Measurements from ENCODE around the gene BOK.

BOK gene

DNA sequence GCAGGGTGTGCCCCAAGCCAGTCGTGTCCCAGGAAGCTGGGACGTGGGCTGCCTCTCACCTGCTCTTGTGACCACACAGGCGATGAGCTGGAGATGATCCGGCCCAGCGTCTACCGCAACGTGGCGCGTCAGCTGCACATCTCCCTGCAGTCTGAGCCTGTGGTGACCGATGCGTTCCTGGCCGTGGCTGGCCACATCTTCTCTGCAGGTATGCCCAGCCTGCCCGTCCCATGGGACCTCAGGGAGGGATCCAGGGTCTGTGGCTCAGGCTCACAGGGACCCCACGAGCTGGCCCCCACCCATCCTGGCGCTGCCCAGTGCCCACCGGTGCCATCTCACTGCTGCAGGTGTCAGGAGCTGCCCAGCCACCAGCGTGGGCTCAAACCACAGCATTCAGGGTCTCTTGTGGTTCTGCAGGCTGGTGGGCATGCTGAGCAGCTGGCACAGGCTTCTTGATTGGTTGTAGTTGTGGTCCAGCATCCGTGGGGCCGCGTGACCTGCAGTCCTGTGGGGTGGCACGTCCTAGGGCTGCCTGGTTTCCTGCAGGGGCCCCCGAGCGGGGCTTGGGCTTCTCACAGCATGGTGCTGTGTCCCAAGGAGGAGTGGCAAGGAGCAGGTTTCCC, 3.8 kb downstream of the BOK start:
- no peaks in the 10 kb centered on the region for H3K27me3 ChIP-seq (ENCODE audit: insufficient read depth, low read length, poor library complexity, severe bottlenecking)
- H3K4me3 ChIP-seq (ENCODE audit: low read length, poor library complexity, severe bottlenecking) = no peak overlapping the region
- no peaks in the 10 kb centered on the region for H3K36me3 ChIP-seq (ENCODE audit: insufficient read depth, low read length)
- no peaks in the 10 kb centered on the region for H4K20me1 ChIP-seq (ENCODE audit: insufficient read depth, low read length, poor library complexity, severe bottlenecking)
- H2AFZ ChIP-seq (ENCODE audit: low read length) = no peak overlapping the region
- H3K4me2 ChIP-seq (ENCODE audit: low read depth, low read length, poor library complexity, severe bottlenecking) = no peak overlapping the region
- TF ChIP-seq EZH2phosphoT487 (IDR thresholded peaks at IDR 0.05; ENCODE audit: borderline replicate concordance) (no peak), CTCF (conservative IDR thresholded peaks at IDR 0.05; ENCODE audit: low read length) (no peak)
- no peaks in the 10 kb centered on the region for H3K9me2 ChIP-seq (replicated peaks; ENCODE audit: low read depth, low read length)
- no peaks in the 10 kb centered on the region for H3F3A ChIP-seq (ENCODE audit: low read depth)
- no peaks in the 10 kb centered on the region for H3K79me2 ChIP-seq (ENCODE audit: insufficient read depth, low read length)
- no peaks in the 10 kb centered on the region for H3K4me1 ChIP-seq (ENCODE audit: insufficient read depth, low read length, poor library complexity, severe bottlenecking)
- H3K9me3 ChIP-seq (ENCODE audit: insufficient read depth, low read depth, low read length) = no peaks in the 10 kb centered on the region; the same call in 1 of the 2 replicates
- no peak overlapping the region for H3K9ac ChIP-seq (ENCODE audit: low read depth, low read length, poor library complexity, severe bottlenecking)

DNA sequence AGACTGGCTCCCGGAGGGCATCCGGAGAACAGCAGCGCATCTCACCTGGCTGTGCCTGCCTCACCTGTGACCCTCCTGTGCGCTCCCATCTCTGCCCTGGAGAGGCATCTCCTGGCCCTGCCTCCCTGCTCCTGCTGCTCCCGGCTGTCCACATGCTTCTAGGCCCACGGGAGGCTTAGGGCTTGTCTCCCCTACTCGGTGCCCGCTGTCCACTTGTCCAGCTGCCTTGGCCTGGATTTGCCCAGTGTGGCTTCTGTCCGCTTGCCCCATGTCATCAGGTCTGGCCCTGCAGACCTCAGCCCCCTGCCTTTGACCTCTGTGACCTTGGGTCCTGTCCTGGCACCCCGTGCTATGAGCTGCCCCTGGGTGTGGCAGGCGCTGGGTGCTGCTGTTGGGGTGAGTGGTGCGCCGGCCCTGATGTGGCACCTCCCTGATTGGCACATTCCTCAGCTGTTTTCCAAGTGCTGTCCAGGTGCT, 4.5 kb downstream of the BOK start:
- H2AFZ ChIP-seq (ENCODE audit: low read length) = no peak overlapping the region
- H3K4me1 ChIP-seq (ENCODE audit: insufficient read depth, low read length, poor library complexity, severe bottlenecking) = no peaks in the 10 kb centered on the region
- H3K9me3 ChIP-seq (ENCODE audit: insufficient read depth, low read depth, low read length) = no peaks in the 10 kb centered on the region; the same call in 1 of the 2 replicates
- no peak overlapping the region for H3K4me2 ChIP-seq (ENCODE audit: low read depth, low read length, poor library complexity, severe bottlenecking)
- H3K79me2 ChIP-seq (ENCODE audit: insufficient read depth, low read length) = no peaks in the 10 kb centered on the region
- no peak overlapping the region for H3K4me3 ChIP-seq (ENCODE audit: low read length, poor library complexity, severe bottlenecking)
- no peak overlapping the region for H3K9ac ChIP-seq (ENCODE audit: low read depth, low read length, poor library complexity, severe bottlenecking)
- no peaks in the 10 kb centered on the region for H3K36me3 ChIP-seq (ENCODE audit: insufficient read depth, low read length)
- no peaks in the 10 kb centered on the region for H4K20me1 ChIP-seq (ENCODE audit: insufficient read depth, low read length, poor library complexity, severe bottlenecking)
- TF ChIP-seq EZH2phosphoT487 (IDR thresholded peaks at IDR 0.05; ENCODE audit: borderline replicate concordance) (no peak), CTCF (conservative IDR thresholded peaks at IDR 0.05; ENCODE audit: low read length) (no peak)
- no peaks in the 10 kb centered on the region for H3F3A ChIP-seq (ENCODE audit: low read depth)
- no peaks in the 10 kb centered on the region for H3K9me2 ChIP-seq (replicated peaks; ENCODE audit: low read depth, low read length)
- no peaks in the 10 kb centered on the region for H3K27me3 ChIP-seq (ENCODE audit: insufficient read depth, low read length, poor library complexity, severe bottlenecking)

DNA sequence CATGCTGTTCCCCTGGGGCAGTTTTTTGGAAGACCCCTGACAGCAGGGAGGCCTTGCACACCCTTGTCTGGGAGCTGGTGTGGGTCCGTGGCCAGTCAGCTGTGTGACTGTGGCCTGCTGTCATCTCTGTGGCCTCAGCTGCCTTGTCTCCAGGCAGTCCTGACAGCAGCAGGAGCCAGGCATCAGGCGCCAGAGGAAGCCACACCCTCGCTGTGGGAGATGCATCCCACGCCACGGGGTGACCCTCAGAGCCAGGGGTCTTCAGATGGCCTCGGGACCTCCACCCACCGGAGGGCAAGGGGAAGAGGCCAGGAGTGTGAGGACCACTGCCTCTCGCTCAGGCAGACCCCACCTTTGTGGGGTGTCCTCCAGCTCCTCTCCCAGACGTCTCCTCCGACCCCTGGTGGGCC, 5.0 kb downstream of the BOK start:
- H3K4me3 ChIP-seq (ENCODE audit: low read length, poor library complexity, severe bottlenecking) = no peak overlapping the region
- no peaks in the 10 kb centered on the region for H3F3A ChIP-seq (ENCODE audit: low read depth)
- no peak overlapping the region for H2AFZ ChIP-seq (ENCODE audit: low read length)
- H3K9ac ChIP-seq (ENCODE audit: low read depth, low read length, poor library complexity, severe bottlenecking) = no peak overlapping the region
- H3K27me3 ChIP-seq (ENCODE audit: insufficient read depth, low read length, poor library complexity, severe bottlenecking) = no peaks in the 10 kb centered on the region
- H3K4me1 ChIP-seq (ENCODE audit: insufficient read depth, low read length, poor library complexity, severe bottlenecking) = no peaks in the 10 kb centered on the region
- no peak overlapping the region for H3K4me2 ChIP-seq (ENCODE audit: low read depth, low read length, poor library complexity, severe bottlenecking)
- no peaks in the 10 kb centered on the region for H3K9me2 ChIP-seq (replicated peaks; ENCODE audit: low read depth, low read length)
- no peaks in the 10 kb centered on the region for H3K36me3 ChIP-seq (ENCODE audit: insufficient read depth, low read length)
- no peaks in the 10 kb centered on the region for H3K79me2 ChIP-seq (ENCODE audit: insufficient read depth, low read length)
- no peaks in the 10 kb centered on the region for H4K20me1 ChIP-seq (ENCODE audit: insufficient read depth, low read length, poor library complexity, severe bottlenecking)
- no peaks in the 10 kb centered on the region; the same call in 1 of the 2 replicates for H3K9me3 ChIP-seq (ENCODE audit: insufficient read depth, low read depth, low read length)
- TF ChIP-seq EZH2phosphoT487 (IDR thresholded peaks at IDR 0.05; ENCODE audit: borderline replicate concordance) (no peak), CTCF (conservative IDR thresholded peaks at IDR 0.05; ENCODE audit: low read length) (no peak)
